HG03045 (cell line): Measurements from ENCODE around the gene FARP2.

Experiments
- ATAC-seq: cut with Tn5 transposase; IDR thresholded peaks from one replicate; pipeline ENCODE4 v1.9.1; 2021; ENCODE audit warnings: mild to moderate bottlenecking, moderate library complexity; ENCODE audit not compliant: unreplicated experiment

FARP2 gene

GRCh38 chr2:241483305-241483704 lies 127.2 kb downstream of the FARP2 start:
- no peak for ATAC-seq

GRCh38 chr2:241485172-241485911 lies 129.3 kb downstream of the FARP2 start:
- no peak for ATAC-seq

- no peak for ATAC-seq
These were observed 133.0 kb downstream of the FARP2 start for GRCh38 chr2:241489088-241489487.

GRCh38 chr2:241489733-241490680 lies 133.9 kb downstream of the FARP2 start:
- ATAC-seq: no peak

- ATAC-seq: no peak
These were observed 134.9 kb downstream of the FARP2 start for GRCh38 chr2:241490825-241491506.

- no peak for ATAC-seq
These were observed 135.6 kb downstream of the FARP2 start for GRCh38 chr2:241491549-241492173.

- ATAC-seq: no peak
These were observed 136.1 kb downstream of the FARP2 start for GRCh38 chr2:241492174-241492565.

GRCh38 chr2:241493092-241493491 lies 137.0 kb downstream of the FARP2 start:
- no peak for ATAC-seq

GRCh38 chr2:241494311-241494908 lies 138.3 kb downstream of the FARP2 start:
- no peak for ATAC-seq

GRCh38 chr2:241495172-241496002 lies 139.3 kb downstream of the FARP2 start:
- no peak for ATAC-seq

- ATAC-seq: no peak
These were observed 140.1 kb downstream of the FARP2 start for GRCh38 chr2:241496003-241496707.

GRCh38 chr2:241496904-241497877 lies 141.1 kb downstream of the FARP2 start:
- no peak for ATAC-seq

GRCh38 chr2:241498115-241499070 lies 142.3 kb downstream of the FARP2 start:
- ATAC-seq: no peak

GRCh38 chr2:241499146-241499965 lies 143.3 kb downstream of the FARP2 start:
- ATAC-seq: no peak

- no peak for ATAC-seq
These were observed 143.9 kb downstream of the FARP2 start for GRCh38 chr2:241500016-241500415.

GRCh38 chr2:241500431-241500975 lies 144.4 kb downstream of the FARP2 start:
- no peak for ATAC-seq
